ENCODE data around the gene FAM170B.

Gene FAM170B

GRCh38 chr10:49175587-49176309 lies 41.9 kb upstream of the FAM170B start:
- no peaks in the 10 kb centered on the region for H3K9me3 ChIP-seq (ENCODE audit: low read depth, low read length)
- no peak for DNase-seq (ENCODE audit: low read depth, low spot score)
- TF ChIP-seq EZH2 (IDR thresholded peaks at IDR 0.05) (no peak), FOXP2 (optimal IDR thresholded peaks at IDR 0.05; ENCODE audit: control extremely low read depth, extremely low read length, insufficient read depth) (no peak), POLR2AphosphoS5 (IDR thresholded peaks at IDR 0.05; ENCODE audit: borderline replicate concordance, low read depth, low read length) (no peak)
- no peaks in the 10 kb centered on the region for H3K36me3 ChIP-seq (ENCODE audit: insufficient read depth, low read length)
- no peak overlapping the region for H3K4me3 ChIP-seq
- no peak overlapping the region for H3K9ac ChIP-seq (ENCODE audit: insufficient read length)
- no peak overlapping the region for H3K27ac ChIP-seq

GRCh38 chr10:49174926-49175500 lies 41.2 kb upstream of the FAM170B start:
- no peak for TF ChIP-seq FOXP2 (optimal IDR thresholded peaks at IDR 0.05; ENCODE audit: control extremely low read depth, extremely low read length, insufficient read depth)
- Histone ChIP-seq H3K4me3 (no peak overlapping the region), H3K9me3 (ENCODE audit: low read depth, low read length) (no peaks in the 10 kb centered on the region), H3K9ac (ENCODE audit: insufficient read length) (no peak overlapping the region), H3K27ac (no peak overlapping the region), H3K36me3 (ENCODE audit: insufficient read depth, low read length) (no peaks in the 10 kb centered on the region)
- no peak for DNase-seq (ENCODE audit: low read depth, low spot score)

- Histone ChIP-seq H3K9ac (ENCODE audit: insufficient read length) (no peak overlapping the region), H3K27ac (no peak overlapping the region), H3K4me3 (no peak overlapping the region), H3K36me3 (ENCODE audit: insufficient read depth, low read length) (no peaks in the 10 kb centered on the region), H3K9me3 (ENCODE audit: low read depth, low read length) (no peaks in the 10 kb centered on the region)
- DNase-seq (ENCODE audit: low read depth, low spot score), result no peak
- TF ChIP-seq EZH2 (IDR thresholded peaks at IDR 0.05) (no peak), FOXP2 (optimal IDR thresholded peaks at IDR 0.05; ENCODE audit: control extremely low read depth, extremely low read length, insufficient read depth) (no peak), POLR2AphosphoS5 (IDR thresholded peaks at IDR 0.05; ENCODE audit: borderline replicate concordance, low read depth, low read length) (no peak)
These were observed 40.6 kb upstream of the FAM170B start for GRCh38 chr10:49174261-49174925.

GRCh38 chr10:49173853-49174252 lies 40.0 kb upstream of the FAM170B start:
- H3K27ac ChIP-seq, result no peak overlapping the region
- no peak overlapping the region for H3K4me3 ChIP-seq
- TF ChIP-seq FOXP2 (optimal IDR thresholded peaks at IDR 0.05; ENCODE audit: control extremely low read depth, extremely low read length, insufficient read depth), result no peak
- TF ChIP-seq POLR2AphosphoS5 (IDR thresholded peaks at IDR 0.05; ENCODE audit: borderline replicate concordance, low read depth, low read length), result no peak
- no peak for TF ChIP-seq EZH2 (IDR thresholded peaks at IDR 0.05)
- H3K9me3 ChIP-seq (ENCODE audit: low read depth, low read length), result no peaks in the 10 kb centered on the region
- H3K9ac ChIP-seq (ENCODE audit: insufficient read length), result no peak overlapping the region
- H3K36me3 ChIP-seq (ENCODE audit: insufficient read depth, low read length), result no peaks in the 10 kb centered on the region
- no peak for DNase-seq (ENCODE audit: low read depth, low spot score)

- TF ChIP-seq POLR2AphosphoS5 (IDR thresholded peaks at IDR 0.05; ENCODE audit: borderline replicate concordance, low read depth, low read length) (no peak), FOXP2 (optimal IDR thresholded peaks at IDR 0.05; ENCODE audit: control extremely low read depth, extremely low read length, insufficient read depth) (no peak), EZH2 (IDR thresholded peaks at IDR 0.05) (no peak)
These were observed 39.5 kb upstream of the FAM170B start for GRCh38 chr10:49173201-49173772.

GRCh38 chr10:49172777-49173132 lies 38.9 kb upstream of the FAM170B start:
- Histone ChIP-seq H3K4me3 (no peak overlapping the region), H3K36me3 (ENCODE audit: insufficient read depth, low read length) (no peaks in the 10 kb centered on the region), H3K27ac (no peak overlapping the region), H3K9ac (ENCODE audit: insufficient read length) (no peak overlapping the region), H3K9me3 (ENCODE audit: low read depth, low read length) (no peaks in the 10 kb centered on the region)
- TF ChIP-seq FOXP2 (optimal IDR thresholded peaks at IDR 0.05; ENCODE audit: control extremely low read depth, extremely low read length, insufficient read depth) (no peak), EZH2 (IDR thresholded peaks at IDR 0.05) (no peak), POLR2AphosphoS5 (IDR thresholded peaks at IDR 0.05; ENCODE audit: borderline replicate concordance, low read depth, low read length) (no peak)
- no peak for DNase-seq (ENCODE audit: low read depth, low spot score)

More at GRCh38 chr10:49173201-49173772, 39.5 kb upstream of the FAM170B start:
- Histone ChIP-seq H3K36me3 (ENCODE audit: insufficient read depth, low read length) (no peaks in the 10 kb centered on the region), H3K9me3 (ENCODE audit: low read depth, low read length) (no peaks in the 10 kb centered on the region), H3K9ac (ENCODE audit: insufficient read length) (no peak overlapping the region), H3K27ac (no peak overlapping the region), H3K4me3 (no peak overlapping the region)
- no peak for DNase-seq (ENCODE audit: low read depth, low spot score)

GRCh38 chr10:49172061-49172776 lies 38.4 kb upstream of the FAM170B start:
- Histone ChIP-seq H3K9me3 (ENCODE audit: low read depth, low read length) (no peaks in the 10 kb centered on the region), H3K36me3 (ENCODE audit: insufficient read depth, low read length) (no peaks in the 10 kb centered on the region), H3K4me3 (no peak overlapping the region), H3K9ac (ENCODE audit: insufficient read length) (no peak overlapping the region), H3K27ac (no peak overlapping the region)
- no peak for DNase-seq (ENCODE audit: low read depth, low spot score)
- TF ChIP-seq FOXP2 (optimal IDR thresholded peaks at IDR 0.05; ENCODE audit: control extremely low read depth, extremely low read length, insufficient read depth), result no peak
- TF ChIP-seq EZH2 (IDR thresholded peaks at IDR 0.05), result no peak
- no peak for TF ChIP-seq POLR2AphosphoS5 (IDR thresholded peaks at IDR 0.05; ENCODE audit: borderline replicate concordance, low read depth, low read length)
